ENCODE measurements around the gene DLX6.

DLX6 gene

GRCh38 chr7:97005183-97006054 is at the start of gene DLX6:
DLX6 (plus strand) TSS chr7:97005553; CDS start chr7:97005978, 425 bp downstream.
- peaks cover 100% of the 10 kb centered on the region for H3K27me3 Mint-ChIP-seq
- peak within 1 kb of the TSS; percentile 81 for H3K4me3 Mint-ChIP-seq
- ATAC-seq = peak; percentile 46
- peaks cover 34% of the 10 kb centered on the region for H3K4me1 Mint-ChIP-seq
- H3K27ac Mint-ChIP-seq = no peak within 1 kb of the TSS
- H3K9me3 Mint-ChIP-seq = no peaks in the 10 kb centered on the region
- peak in 1 of 2 donors; percentile 47 for DNase-seq

- Mint-ChIP-seq H3K4me3 (no peak overlapping the region), H3K4me1 (no peaks in the 10 kb centered on the region), H3K27ac (no peak overlapping the region), H3K9me3 (peaks cover 0 to 4% of the 10 kb centered on the region in 2 donors), H3K27me3 (peaks cover 37% of the 10 kb centered on the region)
- DNase-seq (no peak), ATAC-seq (no peak)
Observed at GRCh38 chr7:96959135-96959534, 46.2 kb upstream of the DLX6 start.

GRCh38 chr7:96962221-96962885 is 43.0 kb upstream of the DLX6 start:
- DNase-seq (no peak), ATAC-seq (no peak)
- Mint-ChIP-seq H3K9me3 (peaks cover 0 to 4% of the 10 kb centered on the region in 2 donors), H3K27me3 (peaks cover 52% of the 10 kb centered on the region), H3K4me1 (no peaks in the 10 kb centered on the region), H3K4me3 (no peak overlapping the region), H3K27ac (no peak overlapping the region)

GRCh38 chr7:96968981-96969380 is 36.4 kb upstream of the DLX6 start:
- peaks cover 49% of the 10 kb centered on the region for H3K27me3 Mint-ChIP-seq
- DNase-seq = no peak
- no peak for ATAC-seq
- no peaks in the 10 kb centered on the region for H3K9me3 Mint-ChIP-seq
- H3K4me1 Mint-ChIP-seq = no peaks in the 10 kb centered on the region
- no peak overlapping the region for H3K27ac Mint-ChIP-seq
- no peak overlapping the region for H3K4me3 Mint-ChIP-seq

GRCh38 chr7:96970739-96971138 is 34.6 kb upstream of the DLX6 start:
- Mint-ChIP-seq H3K27me3 (peaks cover 54% of the 10 kb centered on the region), H3K9me3 (no peaks in the 10 kb centered on the region), H3K4me3 (no peak overlapping the region), H3K4me1 (no peaks in the 10 kb centered on the region), H3K27ac (no peak overlapping the region)
- DNase-seq = no peak
- no peak for ATAC-seq

- H3K4me3 Mint-ChIP-seq = no peak overlapping the region
- ATAC-seq = no peak
- no peaks in the 10 kb centered on the region for H3K9me3 Mint-ChIP-seq
- peaks cover 49% of the 10 kb centered on the region for H3K27me3 Mint-ChIP-seq
- DNase-seq = no peak
- no peak overlapping the region for H3K27ac Mint-ChIP-seq
- no peaks in the 10 kb centered on the region for H3K4me1 Mint-ChIP-seq
Observed at GRCh38 chr7:96973986-96974385, 31.4 kb upstream of the DLX6 start.

GRCh38 chr7:96976106-96976505 is 29.2 kb upstream of the DLX6 start:
- Mint-ChIP-seq H3K27ac (peak overlapping the region in 1 of 2 donors; percentile 22), H3K4me3 (no peak overlapping the region), H3K27me3 (peaks cover 59% of the 10 kb centered on the region), H3K9me3 (no peaks in the 10 kb centered on the region), H3K4me1 (no peaks in the 10 kb centered on the region)
- no peak for ATAC-seq
- DNase-seq = no peak

GRCh38 chr7:96977445-96977844 is 27.9 kb upstream of the DLX6 start:
- H3K4me1 Mint-ChIP-seq = no peaks in the 10 kb centered on the region
- ATAC-seq (no peak), DNase-seq (no peak)
- H3K27me3 Mint-ChIP-seq = peaks cover 71% of the 10 kb centered on the region
- no peaks in the 10 kb centered on the region for H3K9me3 Mint-ChIP-seq
- no peak overlapping the region for H3K4me3 Mint-ChIP-seq
- H3K27ac Mint-ChIP-seq = no peak overlapping the region

GRCh38 chr7:96979551-96980276 is 25.6 kb upstream of the DLX6 start:
- no peak for ATAC-seq
- DNase-seq = no peak
- H3K9me3 Mint-ChIP-seq = no peaks in the 10 kb centered on the region
- no peaks in the 10 kb centered on the region for H3K4me1 Mint-ChIP-seq
- no peak overlapping the region for H3K27ac Mint-ChIP-seq
- peaks cover 59% of the 10 kb centered on the region for H3K27me3 Mint-ChIP-seq
- no peak overlapping the region for H3K4me3 Mint-ChIP-seq

- Mint-ChIP-seq H3K27me3 (peaks cover 54% of the 10 kb centered on the region), H3K4me3 (no peak overlapping the region), H3K9me3 (no peaks in the 10 kb centered on the region), H3K27ac (no peak overlapping the region), H3K4me1 (no peaks in the 10 kb centered on the region)
- DNase-seq (no peak), ATAC-seq (no peak)
Observed at GRCh38 chr7:96982586-96982985, 22.8 kb upstream of the DLX6 start.

GRCh38 chr7:96985992-96986391 is 19.4 kb upstream of the DLX6 start:
- no peak overlapping the region for H3K27ac Mint-ChIP-seq
- no peak overlapping the region for H3K4me3 Mint-ChIP-seq
- DNase-seq (no peak), ATAC-seq (no peak)
- H3K4me1 Mint-ChIP-seq = peaks cover 9% of the 10 kb centered on the region
- peaks cover 70% of the 10 kb centered on the region for H3K27me3 Mint-ChIP-seq
- peaks cover 0 to 9% of the 10 kb centered on the region in 2 donors for H3K9me3 Mint-ChIP-seq

- no peak for ATAC-seq
- Mint-ChIP-seq H3K27me3 (peaks cover 72% of the 10 kb centered on the region), H3K27ac (no peak overlapping the region), H3K4me3 (no peak overlapping the region), H3K4me1 (peaks cover 12% of the 10 kb centered on the region), H3K9me3 (peaks cover 0 to 9% of the 10 kb centered on the region in 2 donors)
- DNase-seq = no peak
Observed at GRCh38 chr7:96986901-96987300, 18.5 kb upstream of the DLX6 start.

GRCh38 chr7:96987719-96988118 is 17.6 kb upstream of the DLX6 start:
- Mint-ChIP-seq H3K9me3 (peaks cover 1 to 15% of the 10 kb centered on the region in 2 donors), H3K4me1 (peaks cover 19% of the 10 kb centered on the region), H3K27me3 (peaks cover 72% of the 10 kb centered on the region), H3K4me3 (no peak overlapping the region), H3K27ac (no peak overlapping the region)
- DNase-seq (no peak), ATAC-seq (no peak)

GRCh38 chr7:96989241-96989858 is 16.0 kb upstream of the DLX6 start:
- H3K4me3 Mint-ChIP-seq = no peak overlapping the region
- no peak for DNase-seq
- peaks cover 6 to 22% of the 10 kb centered on the region in 2 donors for H3K9me3 Mint-ChIP-seq
- peaks cover 25% of the 10 kb centered on the region for H3K4me1 Mint-ChIP-seq
- no peak for ATAC-seq
- peaks cover 85% of the 10 kb centered on the region for H3K27me3 Mint-ChIP-seq
- no peak overlapping the region for H3K27ac Mint-ChIP-seq

GRCh38 chr7:96989859-96990317 is 15.5 kb upstream of the DLX6 start:
- H3K4me3 Mint-ChIP-seq = no peak overlapping the region
- H3K27ac Mint-ChIP-seq = no peak overlapping the region
- ATAC-seq (no peak), DNase-seq (no peak)
- H3K9me3 Mint-ChIP-seq = peaks cover 6 to 22% of the 10 kb centered on the region in 2 donors
- H3K4me1 Mint-ChIP-seq = peaks cover 25% of the 10 kb centered on the region
- H3K27me3 Mint-ChIP-seq = peaks cover 86% of the 10 kb centered on the region

Data from stimulated activated naive CD8-positive, alpha-beta T cell treated with anti-CD3 and anti-CD28 coated beads, Interleukin-15, amount 100 ng/mL, for 72 hours (primary cell).